ENCODE measurements around the gene SEMA5A.

The SEMA5A gene

GRCh38 chr5:9316041-9316440, 229.8 kb downstream of the SEMA5A start:
- Histone ChIP-seq H3K4me1 (ENCODE audit: control insufficient read depth in 1 of 2, insufficient read depth in 1 of 2, low read depth in 1 of 2, low read length in 1 of 2) (no peaks in the 10 kb centered on the region), H3K9me3 (no peaks in the 10 kb centered on the region), H3K27ac (no peak overlapping the region), H3K4me3 (ENCODE audit: low read depth in 1 of 2, low read length in 1 of 2) (no peak overlapping the region), H3K36me3 (no peaks in the 10 kb centered on the region), H3K27me3 (no peaks in the 10 kb centered on the region)
- TF ChIP-seq CTCF (IDR thresholded peaks at IDR 0.05) = no peak

- no peak for TF ChIP-seq CTCF (IDR thresholded peaks at IDR 0.05)
- no peaks in the 10 kb centered on the region for H3K27me3 ChIP-seq
- H3K36me3 ChIP-seq = no peaks in the 10 kb centered on the region
- no peaks in the 10 kb centered on the region for H3K9me3 ChIP-seq
- H3K4me3 ChIP-seq (ENCODE audit: low read depth in 1 of 2, low read length in 1 of 2) = no peak overlapping the region
- no peaks in the 10 kb centered on the region for H3K4me1 ChIP-seq (ENCODE audit: control insufficient read depth in 1 of 2, insufficient read depth in 1 of 2, low read depth in 1 of 2, low read length in 1 of 2)
- H3K27ac ChIP-seq = no peak overlapping the region
Observed at GRCh38 chr5:9314558-9314957, 231.3 kb downstream of the SEMA5A start.

- H3K36me3 ChIP-seq = no peaks in the 10 kb centered on the region
- H3K27ac ChIP-seq = no peak overlapping the region
- no peak overlapping the region for H3K4me3 ChIP-seq (ENCODE audit: low read depth in 1 of 2, low read length in 1 of 2)
- no peaks in the 10 kb centered on the region for H3K9me3 ChIP-seq
- no peaks in the 10 kb centered on the region for H3K27me3 ChIP-seq
- TF ChIP-seq CTCF (IDR thresholded peaks at IDR 0.05) = no peak
- no peaks in the 10 kb centered on the region for H3K4me1 ChIP-seq (ENCODE audit: control insufficient read depth in 1 of 2, insufficient read depth in 1 of 2, low read depth in 1 of 2, low read length in 1 of 2)
Observed at GRCh38 chr5:9313751-9314150, 232.1 kb downstream of the SEMA5A start.

GRCh38 chr5:9307150-9307549, 238.7 kb downstream of the SEMA5A start:
- H3K4me1 ChIP-seq (ENCODE audit: control insufficient read depth in 1 of 2, insufficient read depth in 1 of 2, low read depth in 1 of 2, low read length in 1 of 2) = no peaks in the 10 kb centered on the region
- no peaks in the 10 kb centered on the region for H3K27me3 ChIP-seq
- H3K4me3 ChIP-seq (ENCODE audit: low read depth in 1 of 2, low read length in 1 of 2) = no peak overlapping the region
- no peak overlapping the region for H3K27ac ChIP-seq
- H3K9me3 ChIP-seq = no peaks in the 10 kb centered on the region
- H3K36me3 ChIP-seq = no peaks in the 10 kb centered on the region
- no peak for TF ChIP-seq CTCF (IDR thresholded peaks at IDR 0.05)

- H3K27me3 ChIP-seq = no peaks in the 10 kb centered on the region
- no peak for TF ChIP-seq CTCF (IDR thresholded peaks at IDR 0.05)
- no peaks in the 10 kb centered on the region for H3K9me3 ChIP-seq
- H3K36me3 ChIP-seq = no peaks in the 10 kb centered on the region
- H3K27ac ChIP-seq = no peak overlapping the region
- no peak overlapping the region for H3K4me3 ChIP-seq (ENCODE audit: low read depth in 1 of 2, low read length in 1 of 2)
- no peaks in the 10 kb centered on the region for H3K4me1 ChIP-seq (ENCODE audit: control insufficient read depth in 1 of 2, insufficient read depth in 1 of 2, low read depth in 1 of 2, low read length in 1 of 2)
Observed at GRCh38 chr5:9302218-9302617, 243.7 kb downstream of the SEMA5A start.

GRCh38 chr5:9301200-9301599, 244.7 kb downstream of the SEMA5A start:
- TF ChIP-seq CTCF (IDR thresholded peaks at IDR 0.05) = no peak
- no peak overlapping the region for H3K4me3 ChIP-seq (ENCODE audit: low read depth in 1 of 2, low read length in 1 of 2)
- H3K4me1 ChIP-seq (ENCODE audit: control insufficient read depth in 1 of 2, insufficient read depth in 1 of 2, low read depth in 1 of 2, low read length in 1 of 2) = no peaks in the 10 kb centered on the region
- no peaks in the 10 kb centered on the region for H3K27me3 ChIP-seq
- no peak overlapping the region for H3K27ac ChIP-seq
- no peaks in the 10 kb centered on the region for H3K36me3 ChIP-seq
- no peaks in the 10 kb centered on the region for H3K9me3 ChIP-seq

All from neutrophil (primary cell).